ENCODE data around the gene VWA3A. TPM values are rescaled to one million over a fixed set of nuclear protein-coding genes. Genes with fewer than 3 reads are reported as not detected.

The VWA3A gene
- total RNA-seq, 3 donors from 2014 or later = 0.29 to 2.3 TPM; not detected in 1

DNA sequence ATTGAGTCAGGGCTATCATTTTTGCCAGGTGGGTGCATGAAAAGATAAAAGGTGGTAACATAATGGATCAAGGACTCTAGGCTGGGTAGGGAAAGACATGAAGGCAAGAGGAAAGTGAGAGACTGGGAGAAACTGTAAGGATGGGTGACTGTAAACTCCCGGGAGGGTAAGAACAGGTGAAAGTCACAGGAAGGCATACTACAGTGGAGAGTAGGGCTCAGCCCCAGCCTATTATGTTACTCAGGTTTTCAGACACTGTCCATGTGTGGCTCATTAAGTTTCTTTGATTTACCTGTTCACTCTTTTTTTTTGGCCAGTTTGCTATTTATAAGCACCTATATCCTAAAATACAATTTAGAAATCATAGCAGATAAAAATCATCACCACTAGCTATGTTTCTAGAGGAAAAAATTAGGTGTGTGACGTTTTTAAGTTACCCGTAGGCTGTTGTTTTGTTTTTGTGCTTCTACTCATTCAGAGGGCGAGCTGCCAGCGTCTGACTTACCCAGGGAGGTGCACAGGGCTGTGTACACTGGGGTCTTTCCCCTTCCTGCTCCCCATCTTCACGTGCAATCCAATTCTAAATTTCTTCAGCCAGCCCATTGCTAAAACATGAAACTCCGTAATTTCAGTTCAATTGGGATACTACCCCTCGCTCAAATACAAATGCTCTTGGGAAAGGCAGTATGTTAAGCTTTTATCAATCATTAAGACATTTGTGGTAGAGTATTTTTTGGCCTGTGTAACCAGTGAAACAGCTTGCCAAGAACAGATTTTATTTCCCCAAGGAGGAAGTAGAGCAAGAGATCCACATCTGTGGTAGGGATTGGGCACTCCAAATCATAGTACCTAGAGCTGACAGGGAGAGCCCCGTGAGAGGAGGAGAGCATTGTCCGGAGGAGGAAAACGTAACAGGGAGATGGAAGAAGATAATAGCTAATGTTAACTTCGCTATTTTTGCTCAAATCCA, 21.7 kb upstream of the VWA3A start:
- DNase-seq (ENCODE audit: low spot score in 2 of 2) = no peak
- peak overlapping the region in 1 of 3 donors; percentile 39 for H3K4me3 ChIP-seq
- H3K27ac ChIP-seq = peak overlapping the region; percentile 20 to 42
- TF ChIP-seq POLR2A (IDR thresholded peaks at IDR 0.05) (no peak), POLR2AphosphoS5 (IDR thresholded peaks at IDR 0.05) (no peak)
- TF ChIP-seq, protein P1, sequence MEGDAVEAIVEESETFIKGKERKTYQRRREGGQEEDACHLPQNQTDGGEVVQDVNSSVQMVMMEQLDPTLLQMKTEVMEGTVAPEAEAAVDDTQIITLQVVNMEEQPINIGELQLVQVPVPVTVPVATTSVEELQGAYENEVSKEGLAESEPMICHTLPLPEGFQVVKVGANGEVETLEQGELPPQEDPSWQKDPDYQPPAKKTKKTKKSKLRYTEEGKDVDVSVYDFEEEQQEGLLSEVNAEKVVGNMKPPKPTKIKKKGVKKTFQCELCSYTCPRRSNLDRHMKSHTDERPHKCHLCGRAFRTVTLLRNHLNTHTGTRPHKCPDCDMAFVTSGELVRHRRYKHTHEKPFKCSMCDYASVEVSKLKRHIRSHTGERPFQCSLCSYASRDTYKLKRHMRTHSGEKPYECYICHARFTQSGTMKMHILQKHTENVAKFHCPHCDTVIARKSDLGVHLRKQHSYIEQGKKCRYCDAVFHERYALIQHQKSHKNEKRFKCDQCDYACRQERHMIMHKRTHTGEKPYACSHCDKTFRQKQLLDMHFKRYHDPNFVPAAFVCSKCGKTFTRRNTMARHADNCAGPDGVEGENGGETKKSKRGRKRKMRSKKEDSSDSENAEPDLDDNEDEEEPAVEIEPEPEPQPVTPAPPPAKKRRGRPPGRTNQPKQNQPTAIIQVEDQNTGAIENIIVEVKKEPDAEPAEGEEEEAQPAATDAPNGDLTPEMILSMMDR (IDR thresholded peaks at IDR 0.05) = no peak
- no peaks in the 10 kb centered on the region for H3K36me3 ChIP-seq
- intact Hi-C loops (cut with DNase I; ENCODE audit: low total_unique reads) = no loop called here
- no peaks in the 10 kb centered on the region for H3K4me1 ChIP-seq
- no peaks in the 10 kb centered on the region for H3K9me3 ChIP-seq
- H3K27me3 ChIP-seq = no peaks in the 10 kb centered on the region

DNA sequence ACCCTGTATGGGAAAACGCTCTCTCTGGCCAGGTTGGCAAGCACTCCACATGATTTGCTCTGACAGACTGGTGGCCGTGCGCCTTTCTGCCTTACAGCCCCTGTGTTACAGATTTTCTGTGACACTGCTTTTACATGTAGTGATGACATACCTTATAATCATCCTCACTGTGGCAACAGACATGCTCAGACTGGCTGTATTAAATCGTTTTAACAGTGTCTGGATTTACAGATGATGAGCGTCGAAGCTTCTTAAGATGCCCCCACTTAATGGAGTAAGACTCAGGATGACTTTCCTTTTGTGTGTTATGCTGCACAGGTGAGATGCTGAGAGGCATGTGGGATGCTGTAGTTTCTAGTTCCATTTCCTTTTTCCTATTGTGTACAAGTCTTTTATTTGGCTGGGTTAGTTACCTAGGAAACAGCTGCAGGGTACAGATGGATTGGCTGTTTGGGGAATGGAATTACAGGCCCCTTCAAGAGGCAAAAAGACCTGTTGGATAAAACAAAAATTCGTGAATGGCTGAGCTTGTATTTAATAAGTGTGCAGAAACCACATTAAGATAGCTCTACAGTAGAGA, 20.9 kb upstream of the VWA3A start:
- peak overlapping the region in 1 of 3 donors; percentile 39 for H3K4me3 ChIP-seq
- no peaks in the 10 kb centered on the region for H3K4me1 ChIP-seq
- H3K27me3 ChIP-seq = no peaks in the 10 kb centered on the region
- intact Hi-C loops (cut with DNase I; ENCODE audit: low total_unique reads) = no loop called here
- TF ChIP-seq, protein P1 (IDR thresholded peaks at IDR 0.05) = no peak
- no peak for TF ChIP-seq POLR2AphosphoS5 (IDR thresholded peaks at IDR 0.05)
- TF ChIP-seq POLR2A (IDR thresholded peaks at IDR 0.05) = no peak
- H3K36me3 ChIP-seq = no peaks in the 10 kb centered on the region
- peak overlapping the region; percentile 20 to 42 for H3K27ac ChIP-seq
- no peak for DNase-seq (ENCODE audit: low spot score in 2 of 2)
- H3K9me3 ChIP-seq = no peaks in the 10 kb centered on the region

DNA sequence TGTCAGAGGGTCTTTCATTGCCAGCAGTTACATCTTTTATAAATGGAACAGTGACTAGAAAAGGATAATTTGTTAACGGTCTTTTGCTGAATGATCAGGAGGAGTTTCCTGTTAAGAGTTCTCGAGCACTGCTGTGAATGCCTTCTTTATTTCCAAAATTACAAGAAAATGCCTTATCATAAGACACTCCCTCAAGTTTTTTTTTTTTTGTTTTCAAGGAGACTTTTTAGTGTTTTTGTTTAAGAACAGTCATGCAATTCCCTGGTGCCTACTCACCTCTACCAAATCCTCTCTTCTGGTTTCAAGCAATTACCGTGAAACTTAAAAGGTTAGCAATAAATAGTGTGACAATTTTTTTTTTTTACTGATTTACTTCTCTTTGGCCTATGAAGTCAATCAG, 19.0 kb upstream of the VWA3A start:
- no peak for DNase-seq (ENCODE audit: low spot score in 2 of 2)
- Histone ChIP-seq H3K27me3 (no peaks in the 10 kb centered on the region), H3K4me1 (no peaks in the 10 kb centered on the region), H3K9me3 (no peaks in the 10 kb centered on the region), H3K27ac (no peak overlapping the region), H3K36me3 (no peaks in the 10 kb centered on the region), H3K4me3 (no peak overlapping the region)
- TF ChIP-seq POLR2AphosphoS5 (IDR thresholded peaks at IDR 0.05) (no peak), POLR2A (IDR thresholded peaks at IDR 0.05) (no peak)
- TF ChIP-seq, protein P1 (IDR thresholded peaks at IDR 0.05) = no peak
- intact Hi-C loops (cut with DNase I; ENCODE audit: low total_unique reads) = no loop called here

DNA sequence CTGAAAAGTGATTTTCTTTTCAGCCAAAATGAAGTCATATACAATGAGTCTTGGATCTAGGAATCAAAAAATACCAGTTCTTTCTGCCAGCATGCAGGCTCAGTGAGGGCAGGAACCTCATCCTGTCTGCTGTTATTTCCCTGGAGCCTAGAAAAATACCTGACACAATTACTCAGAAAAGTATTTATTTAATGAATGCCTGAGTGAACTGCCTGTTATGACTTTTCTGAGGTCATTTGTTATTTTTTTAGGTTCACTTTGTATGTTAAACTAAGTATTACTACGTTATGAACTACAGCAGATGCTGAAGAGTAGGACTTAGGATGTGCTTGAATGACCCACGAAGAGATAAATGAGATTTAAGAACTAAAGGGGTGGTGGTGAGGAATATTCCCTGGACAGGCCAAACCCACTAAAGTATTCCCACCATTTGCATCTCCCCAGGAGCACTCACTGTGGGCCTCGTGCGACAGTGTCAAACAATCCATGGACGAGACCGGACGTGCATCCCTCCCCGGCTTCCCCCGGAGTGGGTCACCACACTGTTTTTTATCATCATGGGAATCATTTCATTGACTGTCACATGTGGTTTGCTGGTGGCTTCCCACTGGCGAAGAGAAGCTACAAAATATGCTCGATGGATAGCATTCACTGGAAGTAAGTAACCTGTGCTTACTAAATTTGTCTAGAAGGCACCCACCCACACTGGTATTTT, 17.1 kb upstream of the VWA3A start:
- no peaks in the 10 kb centered on the region for H3K27me3 ChIP-seq
- intact Hi-C loops (cut with DNase I; ENCODE audit: low total_unique reads) = no loop called here
- TF ChIP-seq, protein P1 (IDR thresholded peaks at IDR 0.05) = no peak
- no peak for TF ChIP-seq POLR2A (IDR thresholded peaks at IDR 0.05)
- no peak for TF ChIP-seq POLR2AphosphoS5 (IDR thresholded peaks at IDR 0.05)
- no peak overlapping the region for H3K27ac ChIP-seq
- no peaks in the 10 kb centered on the region for H3K36me3 ChIP-seq
- no peaks in the 10 kb centered on the region for H3K4me1 ChIP-seq
- H3K4me3 ChIP-seq = no peak overlapping the region
- DNase-seq (ENCODE audit: low spot score in 2 of 2) = no peak
- H3K9me3 ChIP-seq = no peaks in the 10 kb centered on the region

Measured in breast epithelium (tissue), 4 donors.